IMR-90 (cell line): ENCODE measurements around the gene GALK1. TPM values are rescaled to one million over a fixed set of nuclear protein-coding genes. Genes with fewer than 3 reads are reported as not detected.

Experiments used
- ATAC-seq: fragments of 200-7000 bp; cut with Tn5 transposase; 2 replicates; pipeline ENCODE4 v1.9.1; 2020; ENCODE audit warnings: low read depth, mild to moderate bottlenecking, moderate library complexity
- BruUV-seq: library from RNA; stranded (reverse); fragments of 400-500 nt; replicated peaks from 2 replicates; lab custom pipeline; 2021; lab: Mats Ljungman, UMichigan
- CTCF ChIA-PET: fragments of 300-600 bp; formaldehyde crosslinking; extraction: SDS; loops from one replicate; lab custom pipeline; 2021; ENCODE audit warnings: antibody characterized with exemption; lab: Yijun Ruan, JAX
- POLR2A ChIA-PET: fragments of 300-600 bp; sonication (Branson Sonifier 250); formaldehyde crosslinking; loops from one replicate; lab custom pipeline; 2022; ENCODE audit warnings: antibody characterized with exemption; ENCODE audit not compliant: unreplicated experiment; lab: Charles Lee
- DNase-seq: peaks from one replicate; pipeline ENCODE4 v3.0.0; 2013
- H2AFZ ChIP-seq: replicated peaks from 2 replicates; pipeline ENCODE3; 2013; ENCODE audit warnings: low read length, mild to moderate bottlenecking; ENCODE audit not compliant: poor library complexity
- H2AK5ac ChIP-seq: 2 replicates; pipeline ENCODE4 v1.6.1; 2013; ENCODE audit warnings: low read depth, low read length, inconsistent platforms
- H2AK9ac ChIP-seq: replicated peaks from 2 replicates; pipeline ENCODE3; 2013; ENCODE audit warnings: mild to moderate bottlenecking, low read depth, low read length, moderate library complexity; ENCODE audit not compliant: poor library complexity
- H2BK120ac ChIP-seq: 2 replicates; pipeline ENCODE4 v1.6.1; 2013; ENCODE audit warnings: low read depth, low read length, inconsistent platforms
- H2BK15ac ChIP-seq: 3 replicates; pipeline ENCODE4 v1.6.1; 2013; ENCODE audit warnings: low read depth, low read length, inconsistent platforms
- H2BK20ac ChIP-seq: 2 replicates; pipeline ENCODE4 v1.6.1; 2013; ENCODE audit warnings: low read depth, mild to moderate bottlenecking, inconsistent platforms, low read length, moderate library complexity
- H2BK5ac ChIP-seq: 2 replicates; pipeline ENCODE4 v1.6.1; 2013; ENCODE audit warnings: mild to moderate bottlenecking, low read depth, low read length, inconsistent platforms; ENCODE audit not compliant: poor library complexity, severe bottlenecking
- H3K14ac ChIP-seq: replicated peaks from 2 replicates; pipeline ENCODE4 v1.6.1; 2013; ENCODE audit warnings: low read depth, low read length, inconsistent platforms
- H3K18ac ChIP-seq: 2 replicates; pipeline ENCODE4 v1.6.1; 2013; ENCODE audit warnings: low read depth, low read length, control low read depth
- H3K23ac ChIP-seq: 2 replicates; pipeline ENCODE4 v1.6.1; 2013; ENCODE audit warnings: low read depth, low read length, inconsistent platforms
- H3K27ac ChIP-seq: 2 replicates; pipeline ENCODE4 v1.5.1; 2013; ENCODE audit warnings: mild to moderate bottlenecking, control low read depth, low read length; ENCODE audit not compliant: insufficient read depth
- H3K27me3 ChIP-seq: 2 replicates; pipeline ENCODE4 v1.6.1; 2013; ENCODE audit warnings: low read length; ENCODE audit not compliant: control insufficient read depth, insufficient read depth
- H3K36me3 ChIP-seq: 2 replicates; pipeline ENCODE4 v1.6.1; 2013; ENCODE audit warnings: low read length, mixed read lengths; ENCODE audit not compliant: control insufficient read depth, insufficient read depth
- H3K4ac ChIP-seq: 2 replicates; pipeline ENCODE4 v1.6.1; 2013; ENCODE audit warnings: low read depth, low read length, inconsistent platforms
- H3K4me1 ChIP-seq: 2 replicates; pipeline ENCODE4 v1.6.1; 2013; ENCODE audit warnings: low read length, mixed read lengths; ENCODE audit not compliant: control insufficient read depth, insufficient read depth
- H3K4me2 ChIP-seq: 2 replicates; pipeline ENCODE4 v1.6.1; 2013; ENCODE audit warnings: low read depth, mild to moderate bottlenecking, control low read depth, low read length, moderate library complexity
- H3K4me3 ChIP-seq: 2 replicates; pipeline ENCODE4 v1.5.1; 2013; ENCODE audit warnings: low read depth, mild to moderate bottlenecking, control low read depth, low read length, moderate library complexity; ENCODE audit not compliant: insufficient read depth
- H3K56ac ChIP-seq: 2 replicates; pipeline ENCODE4 v1.6.1; 2013; ENCODE audit warnings: low read length, inconsistent platforms; ENCODE audit not compliant: insufficient read depth; ENCODE audit errors: extremely low read depth
- H3K79me1 ChIP-seq, 2 experiments: 2 replicates each; pipeline ENCODE4 v1.6.1; 2013; ENCODE audit warnings: low read length in 2 of 2, inconsistent platforms in 1 of 2, low read depth in 1 of 2
- H3K9ac ChIP-seq: 2 replicates; pipeline ENCODE4 v1.6.1; 2013; ENCODE audit warnings: low read depth, low read length, control low read depth
- H3K9me1 ChIP-seq: 2 replicates; pipeline ENCODE4 v1.6.1; 2013; ENCODE audit warnings: low read length, inconsistent platforms; ENCODE audit not compliant: insufficient read depth
- H3K9me3 ChIP-seq: 2 replicates; pipeline ENCODE4 v1.6.1; 2013; ENCODE audit warnings: low read length; ENCODE audit not compliant: control insufficient read depth, insufficient read depth
- H4K20me1 ChIP-seq: 2 replicates; pipeline ENCODE4 v1.6.1; 2013; ENCODE audit warnings: low read length, inconsistent platforms; ENCODE audit not compliant: insufficient read depth
- H4K5ac ChIP-seq: 2 replicates; pipeline ENCODE4 v1.6.1; 2013; ENCODE audit warnings: mild to moderate bottlenecking, low read depth, low read length, control low read depth
- H4K8ac ChIP-seq, 2 experiments: 2 replicates each; pipeline ENCODE4 v1.6.1; 2013; ENCODE audit warnings: low read depth in 2 of 2, low read length in 2 of 2, control low read depth in 1 of 2, inconsistent platforms in 1 of 2
- H4K91ac ChIP-seq: 2 replicates; pipeline ENCODE4 v1.6.1; 2013; ENCODE audit warnings: low read depth, low read length, inconsistent platforms; ENCODE audit not compliant: insufficient read depth
- BHLHE40 ChIP-seq: fragments of 150-350 bp; IDR thresholded peaks from 2 replicates; pipeline ENCODE4 v1.6.1; 2016; ENCODE audit warnings: mild to moderate bottlenecking, low read depth, low read length
- MAZ ChIP-seq: IDR thresholded peaks from 2 replicates; pipeline ENCODE4 v1.6.1; 2012; ENCODE audit warnings: low read depth, mild to moderate bottlenecking, low read length, improper control_type of control experiment, moderate library complexity, borderline replicate concordance
- WGBS, 2 experiments: methylation state at CpG; one replicate each; pipeline versions ENCODE4 v1.1.5 to v1.1.7; 2013; ENCODE audit warnings: missing lambda C conversion rate in 2 of 2; ENCODE audit not compliant: insufficient read length in 1 of 2; ENCODE audit errors: extremely low coverage in 2 of 2; 5-methylcytosine and 5-hydroxymethylcytosine counted together
- dilution Hi-C: fragments of 300-500 bp; cut with HindIII; formaldehyde crosslinking; loops from one replicate; pipeline ENCODE4 v1.14.3; 2018; ENCODE audit warnings: low sequenced_read_pairs; ENCODE audit not compliant: unreplicated experiment
- in situ Hi-C: fragments of 300-500 bp; cut with MboI; formaldehyde crosslinking; loops from 3 replicates; pipeline ENCODE4 v1.14.3; 2019; ENCODE audit warnings: low sequenced_read_pairs, inconsistent platforms, mixed read lengths
- intact Hi-C: fragments of 100-400 bp; cut with micrococcal nuclease; formaldehyde crosslinking; loops from 2 replicates; pipeline ENCODE4 v1.10.0; 2022
- polyA plus RNA-seq, 3 experiments: library from polyadenylated mRNA; depleted of rRNA; stranded (reverse); fragments of >200 nt; gene quantifications; 2 replicates each; pipeline ENCODE4 v1.2.3, GENCODE V29; 2012; ENCODE audit warnings: low replicate concordance in 1 of 3
- total RNA-seq: library from RNA; depleted of rRNA; stranded (reverse); fragments of >200 nt; gene quantifications from 2 replicates; pipeline ENCODE4 v1.2.3, GENCODE V29; 2012
- TF ChIP-seq, protein P1 (sequence below): conservative IDR thresholded peaks from 2 replicates; pipeline ENCODE4 v1.5.1; 2012; ENCODE audit warnings: mild to moderate bottlenecking, low read depth, low read length, improper control_type of control experiment

GALK1 gene
- total and polyA plus RNA-seq, 2 of the 4 experiments (the other 2 are of a cell fraction), result 19.9 to 21.9 TPM

DNA sequence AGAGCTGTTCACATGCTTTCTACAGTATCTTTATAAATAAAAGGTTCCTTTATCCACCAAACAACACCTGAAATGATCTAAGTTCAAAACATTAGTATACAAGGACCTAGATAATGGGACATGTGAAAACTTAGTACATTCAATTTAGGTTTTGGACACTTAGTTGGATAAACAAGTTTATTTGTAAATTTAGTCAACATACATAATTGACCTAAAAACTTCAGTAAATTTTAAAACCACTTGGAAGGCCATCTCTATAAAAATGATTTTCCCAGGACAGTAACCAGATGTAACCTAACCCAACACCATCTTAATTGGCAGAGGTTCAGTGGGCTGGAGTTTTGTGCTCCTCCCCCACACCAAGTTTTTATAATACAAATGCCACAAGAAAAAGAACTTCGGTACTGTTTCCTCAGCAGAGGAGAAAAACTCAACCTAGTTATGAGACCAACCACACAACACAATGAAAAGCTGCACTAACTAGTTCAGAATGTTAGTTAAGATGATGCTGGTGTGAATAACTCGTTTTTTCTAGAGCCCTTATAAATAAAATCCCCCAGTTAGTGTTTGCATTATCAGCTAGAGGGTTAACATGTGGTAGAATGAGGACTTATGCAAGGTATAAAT lies 12.4 kb upstream of the GALK1 start:
- Histone ChIP-seq H2BK5ac (no peak overlapping the region), H4K91ac (no peak overlapping the region), H3K9ac (peak overlapping the region; percentile 22; the same call in 1 of the 2 replicates), H3K23ac (no peak overlapping the region), H3K4me2 (peak overlapping the region; percentile 79), H2AK5ac (no peak overlapping the region), H3K36me3 (peaks cover 23% of the 10 kb centered on the region), H3K4me1 (peaks cover 2% of the 10 kb centered on the region), H4K20me1 (peaks cover 55% of the 10 kb centered on the region), H4K8ac (no peak overlapping the region), H3K27ac (no peak overlapping the region), H3K79me1 (peaks cover 10 to 35% of the 10 kb centered on the region in 2 experiments), H3K14ac (no peak overlapping the region), H3K4me3 (peak overlapping the region; percentile 35), H3K18ac (no peak overlapping the region), H3K9me1 (peaks cover 15% of the 10 kb centered on the region), H4K5ac (no peak overlapping the region), H3K27me3 (no peaks in the 10 kb centered on the region), H2AFZ (no peak overlapping the region), H2AK9ac (no peak overlapping the region), H3K9me3 (no peaks in the 10 kb centered on the region), H2BK20ac (no peak overlapping the region), H3K56ac (no peak overlapping the region), H3K4ac (no peak overlapping the region), H2BK15ac (no peak overlapping the region), H2BK120ac (no peak overlapping the region)
- intact Hi-C loops (no loop called here), in situ Hi-C loops (no loop called here), dilution Hi-C loops (no loop called here)
- ChIA-PET CTCF (interaction anchor here (0.6 to 1.8 kb wide), 3 partner anchors 12 to 398 kb away, joined by 3 to 5 read pairs (median 3); partner anchors contain the start of gene GALK1), POLR2A (interaction anchor here (0.5 to 0.7 kb wide), 2 partner anchors 37 kb away, joined by 3 to 9 read pairs; no protein-coding TSS in a partner anchor)
- DNase-seq (no peak), ATAC-seq (no peak)
- TF ChIP-seq BHLHE40 (no peak), MAZ (no peak)
- TF ChIP-seq, protein P1, sequence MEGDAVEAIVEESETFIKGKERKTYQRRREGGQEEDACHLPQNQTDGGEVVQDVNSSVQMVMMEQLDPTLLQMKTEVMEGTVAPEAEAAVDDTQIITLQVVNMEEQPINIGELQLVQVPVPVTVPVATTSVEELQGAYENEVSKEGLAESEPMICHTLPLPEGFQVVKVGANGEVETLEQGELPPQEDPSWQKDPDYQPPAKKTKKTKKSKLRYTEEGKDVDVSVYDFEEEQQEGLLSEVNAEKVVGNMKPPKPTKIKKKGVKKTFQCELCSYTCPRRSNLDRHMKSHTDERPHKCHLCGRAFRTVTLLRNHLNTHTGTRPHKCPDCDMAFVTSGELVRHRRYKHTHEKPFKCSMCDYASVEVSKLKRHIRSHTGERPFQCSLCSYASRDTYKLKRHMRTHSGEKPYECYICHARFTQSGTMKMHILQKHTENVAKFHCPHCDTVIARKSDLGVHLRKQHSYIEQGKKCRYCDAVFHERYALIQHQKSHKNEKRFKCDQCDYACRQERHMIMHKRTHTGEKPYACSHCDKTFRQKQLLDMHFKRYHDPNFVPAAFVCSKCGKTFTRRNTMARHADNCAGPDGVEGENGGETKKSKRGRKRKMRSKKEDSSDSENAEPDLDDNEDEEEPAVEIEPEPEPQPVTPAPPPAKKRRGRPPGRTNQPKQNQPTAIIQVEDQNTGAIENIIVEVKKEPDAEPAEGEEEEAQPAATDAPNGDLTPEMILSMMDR, result no peak
- BruUV-seq, result no TSS peak
- WGBS, 2 experiments, result no CpG with 5 or more reads among the region's 2 CpGs
